ENCODE results near the gene SAXO1.
"Not testable (repeated sequence)": the region's sequence is repeated elsewhere in the genome, so short reads cannot be mapped to it uniquely, and the experiment has no call there.

Gene SAXO1

DNA sequence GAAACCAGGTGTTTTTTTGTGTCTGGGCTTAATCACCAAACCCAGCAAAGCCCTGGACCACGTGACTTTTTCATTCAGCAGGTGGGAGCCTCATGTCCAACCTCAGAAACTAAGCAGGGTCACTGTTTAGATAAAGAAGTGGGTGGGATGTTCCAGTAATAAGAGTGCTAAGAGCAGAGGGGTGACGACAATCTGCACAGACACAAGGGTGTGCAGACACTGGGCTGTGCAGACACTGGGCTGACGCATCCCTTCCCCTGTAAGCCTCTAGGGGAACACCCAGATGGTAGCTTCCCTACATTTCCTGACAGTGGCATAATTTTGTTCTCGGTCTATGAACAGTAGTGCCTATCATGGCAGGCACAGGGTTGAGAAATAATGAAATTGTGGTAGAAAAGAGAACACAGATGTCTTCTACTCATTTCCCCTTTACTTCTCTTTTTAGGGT lies 85.1 kb downstream of the SAXO1 start:
- Histone ChIP-seq H3K27me3 (ENCODE audit: insufficient read depth, low read length) (no peaks in the 10 kb centered on the region), H3K9ac (ENCODE audit: low read depth, low read length) (no peak overlapping the region), H3K4me3 (ENCODE audit: low read length) (no peak overlapping the region), H3K4me1 (ENCODE audit: insufficient read depth, low read length) (peaks cover 3% of the 10 kb centered on the region; the same call in 1 of the 2 replicates), H3K9me3 (ENCODE audit: insufficient read depth, low read depth, low read length) (no peaks in the 10 kb centered on the region), H3K27ac (ENCODE audit: low read length) (no peak overlapping the region), H3K36me3 (ENCODE audit: insufficient read depth, low read depth, low read length) (no peaks in the 10 kb centered on the region)

GRCh38 chr9:18942801-18943200 lies 90.2 kb downstream of the SAXO1 start:
- Histone ChIP-seq H3K27me3 (ENCODE audit: insufficient read depth, low read length) (no peaks in the 10 kb centered on the region), H3K4me1 (ENCODE audit: insufficient read depth, low read length) (peaks cover 3% of the 10 kb centered on the region; the same call in 1 of the 2 replicates), H3K9ac (ENCODE audit: low read depth, low read length) (no peak overlapping the region), H3K36me3 (ENCODE audit: insufficient read depth, low read depth, low read length) (no peaks in the 10 kb centered on the region), H3K4me3 (ENCODE audit: low read length) (no peak overlapping the region), H3K9me3 (ENCODE audit: insufficient read depth, low read depth, low read length) (no peaks in the 10 kb centered on the region), H3K27ac (ENCODE audit: low read length) (no peak overlapping the region)

DNA sequence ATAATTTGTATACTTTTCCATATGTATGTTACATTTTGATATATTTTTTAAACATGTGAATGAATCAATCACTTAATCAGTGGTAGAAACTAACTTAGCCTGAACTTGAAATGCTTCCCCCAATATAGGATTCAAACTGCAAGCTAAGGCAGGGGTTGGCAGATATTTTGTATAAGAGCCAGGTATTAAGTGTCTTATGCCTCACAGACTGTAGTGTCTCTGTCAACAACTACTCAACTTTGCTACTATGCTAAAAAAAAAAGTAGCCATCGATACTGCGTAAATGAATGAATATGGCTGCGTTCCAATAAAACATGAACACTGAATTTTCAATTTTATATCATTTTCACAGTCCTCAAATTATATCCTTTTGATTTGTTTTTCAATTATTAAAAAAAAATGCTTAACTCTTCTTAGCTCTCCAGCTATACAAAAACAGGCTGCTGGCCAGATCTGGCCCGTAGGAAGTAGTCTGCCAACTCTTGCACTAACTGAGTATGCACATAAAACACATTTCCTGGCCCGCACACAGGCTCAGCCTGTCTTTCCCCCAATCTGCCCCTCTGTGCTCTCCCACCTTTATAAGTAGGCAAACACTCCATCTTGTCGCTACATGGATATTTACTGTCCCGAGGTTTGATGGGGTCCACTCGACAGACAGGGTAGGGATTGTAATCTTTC lies 91.8 kb downstream of the SAXO1 start:
- Histone ChIP-seq H3K9ac (ENCODE audit: low read depth, low read length) (no peak overlapping the region), H3K4me1 (ENCODE audit: insufficient read depth, low read length) (peaks cover 3% of the 10 kb centered on the region; the same call in 1 of the 2 replicates), H3K36me3 (ENCODE audit: insufficient read depth, low read depth, low read length) (no peaks in the 10 kb centered on the region), H3K27ac (ENCODE audit: low read length) (no peak overlapping the region), H3K27me3 (ENCODE audit: insufficient read depth, low read length) (no peaks in the 10 kb centered on the region), H3K9me3 (ENCODE audit: insufficient read depth, low read depth, low read length) (no peaks in the 10 kb centered on the region), H3K4me3 (ENCODE audit: low read length) (no peak overlapping the region)

- Histone ChIP-seq H3K4me3 (ENCODE audit: low read length) (no peak overlapping the region), H3K27ac (ENCODE audit: low read length) (no peak overlapping the region), H3K9me3 (ENCODE audit: insufficient read depth, low read depth, low read length) (no peaks in the 10 kb centered on the region), H3K27me3 (ENCODE audit: insufficient read depth, low read length) (no peaks in the 10 kb centered on the region), H3K4me1 (ENCODE audit: insufficient read depth, low read length) (0 out of 2 replicates have a peak, but pooled peaks cover 3% of the 10 kb centered on the region), H3K36me3 (ENCODE audit: insufficient read depth, low read depth, low read length) (no peaks in the 10 kb centered on the region), H3K9ac (ENCODE audit: low read depth, low read length) (no peak overlapping the region)
These were observed 93.1 kb downstream of the SAXO1 start for GRCh38 chr9:18939943-18940342.

DNA sequence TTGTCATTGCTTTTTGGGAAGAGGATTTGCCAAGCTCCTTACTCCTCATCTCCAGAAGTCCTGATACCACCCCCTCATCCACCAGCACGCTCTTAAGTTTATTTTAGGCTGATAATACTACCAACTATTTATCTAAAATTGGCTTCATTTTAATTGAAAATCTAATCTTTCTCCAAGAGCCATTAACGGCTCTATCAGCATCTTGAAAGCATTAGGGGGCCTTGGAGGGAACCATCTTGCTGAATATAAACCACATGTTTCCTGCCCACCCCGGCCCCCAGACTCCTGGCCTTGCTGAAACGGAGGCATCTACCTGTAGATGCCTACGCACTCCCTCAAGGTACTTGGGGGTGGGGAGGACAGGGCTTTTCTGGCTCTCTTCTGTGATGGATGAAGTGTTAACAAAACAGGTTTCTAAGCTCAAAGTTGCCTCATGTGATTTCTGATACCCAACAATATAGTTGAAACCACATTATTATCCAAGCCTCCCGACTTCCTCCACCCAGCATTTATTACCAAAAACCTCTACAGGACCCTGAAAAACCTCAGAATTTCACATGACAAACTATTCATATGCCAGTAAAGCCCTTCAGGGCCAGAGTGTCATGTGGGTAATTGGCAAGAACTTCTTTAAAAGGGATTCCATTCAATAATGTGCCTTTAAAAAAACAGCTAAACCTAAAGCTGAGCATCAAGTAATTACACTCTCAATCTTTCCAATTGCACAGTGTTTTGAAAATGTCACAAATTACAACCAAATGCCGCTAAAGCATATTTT lies 96.7 kb downstream of the SAXO1 start:
- Histone ChIP-seq H3K9me3 (ENCODE audit: insufficient read depth, low read depth, low read length) (no peaks in the 10 kb centered on the region), H3K4me1 (ENCODE audit: insufficient read depth, low read length) (no peaks in the 10 kb centered on the region), H3K27me3 (ENCODE audit: insufficient read depth, low read length) (no peaks in the 10 kb centered on the region), H3K27ac (ENCODE audit: low read length) (no peak overlapping the region), H3K36me3 (ENCODE audit: insufficient read depth, low read depth, low read length) (no peaks in the 10 kb centered on the region), H3K9ac (ENCODE audit: low read depth, low read length) (no peak overlapping the region), H3K4me3 (ENCODE audit: low read length) (no peak overlapping the region)

GRCh38 chr9:18935541-18935940 lies 97.5 kb downstream of the SAXO1 start:
- H3K27ac ChIP-seq (ENCODE audit: low read length), result no peak overlapping the region
- H3K4me1 ChIP-seq (ENCODE audit: insufficient read depth, low read length), result no peaks in the 10 kb centered on the region
- no peak overlapping the region for H3K9ac ChIP-seq (ENCODE audit: low read depth, low read length)
- H3K27me3 ChIP-seq (ENCODE audit: insufficient read depth, low read length), result no peaks in the 10 kb centered on the region
- H3K9me3 ChIP-seq (ENCODE audit: insufficient read depth, low read depth, low read length), result no peaks in the 10 kb centered on the region
- no peaks in the 10 kb centered on the region for H3K36me3 ChIP-seq (ENCODE audit: insufficient read depth, low read depth, low read length)
- no peak overlapping the region for H3K4me3 ChIP-seq (ENCODE audit: low read length)

GRCh38 chr9:18930611-18931010 lies 102.4 kb downstream of the SAXO1 start:
- not testable (repeated sequence) for H3K4me1 ChIP-seq (ENCODE audit: insufficient read depth, low read length); H3K27me3 ChIP-seq (ENCODE audit: insufficient read depth, low read length); H3K27ac ChIP-seq (ENCODE audit: low read length); H3K9ac ChIP-seq (ENCODE audit: low read depth, low read length); H3K36me3 ChIP-seq (ENCODE audit: insufficient read depth, low read depth, low read length); H3K9me3 ChIP-seq (ENCODE audit: insufficient read depth, low read depth, low read length); H3K4me3 ChIP-seq (ENCODE audit: low read length)

DNA sequence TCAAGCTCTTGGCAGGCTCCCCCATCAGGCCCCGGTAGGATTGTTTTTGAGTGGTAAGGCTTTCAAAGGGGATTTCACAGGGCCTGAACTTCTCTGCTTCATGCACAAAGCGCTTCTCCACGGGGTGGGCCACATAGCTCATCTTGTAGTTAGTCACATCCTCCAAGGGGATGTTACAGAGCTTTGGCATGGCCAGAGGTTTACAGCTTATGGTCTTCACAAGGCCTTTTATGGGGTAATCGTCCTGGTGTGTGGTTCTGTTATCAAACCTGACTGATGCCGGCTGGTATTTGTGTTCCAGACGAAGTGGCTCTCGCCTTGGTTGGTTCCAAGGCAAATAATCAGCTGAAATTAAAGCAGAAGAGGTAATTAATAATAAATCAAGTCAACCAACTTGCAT lies 104.3 kb downstream of the SAXO1 start:
- no peaks in the 10 kb centered on the region for H3K9me3 ChIP-seq (ENCODE audit: insufficient read depth, low read depth, low read length)
- H3K27me3 ChIP-seq (ENCODE audit: insufficient read depth, low read length), result no peaks in the 10 kb centered on the region
- H3K4me3 ChIP-seq (ENCODE audit: low read length), result no peak overlapping the region
- H3K36me3 ChIP-seq (ENCODE audit: insufficient read depth, low read depth, low read length), result no peaks in the 10 kb centered on the region
- no peak overlapping the region for H3K9ac ChIP-seq (ENCODE audit: low read depth, low read length)
- H3K4me1 ChIP-seq (ENCODE audit: insufficient read depth, low read length), result no peaks in the 10 kb centered on the region
- H3K27ac ChIP-seq (ENCODE audit: low read length), result no peak overlapping the region

GRCh38 chr9:18926513-18926912 lies 106.5 kb downstream of the SAXO1 start:
- H3K4me3 ChIP-seq (ENCODE audit: low read length), result no peak overlapping the region
- H3K4me1 ChIP-seq (ENCODE audit: insufficient read depth, low read length), result no peaks in the 10 kb centered on the region

GRCh38 chr9:18925880-18926279 lies 107.1 kb downstream of the SAXO1 start:
- H3K4me3 ChIP-seq (ENCODE audit: low read length), result no peak overlapping the region

More at GRCh38 chr9:18926513-18926912, 106.5 kb downstream of the SAXO1 start:
- Histone ChIP-seq H3K9me3 (ENCODE audit: insufficient read depth, low read depth, low read length) (no peaks in the 10 kb centered on the region), H3K9ac (ENCODE audit: low read depth, low read length) (no peak overlapping the region), H3K27ac (ENCODE audit: low read length) (no peak overlapping the region), H3K27me3 (ENCODE audit: insufficient read depth, low read length) (no peaks in the 10 kb centered on the region), H3K36me3 (ENCODE audit: insufficient read depth, low read depth, low read length) (no peaks in the 10 kb centered on the region)

GRCh38 chr9:18923671-18924430 lies 109.2 kb downstream of the SAXO1 start:
- no peaks in the 10 kb centered on the region for H3K36me3 ChIP-seq (ENCODE audit: insufficient read depth, low read depth, low read length)
- no peak overlapping the region for H3K27ac ChIP-seq (ENCODE audit: low read length)
- H3K4me1 ChIP-seq (ENCODE audit: insufficient read depth, low read length), result no peaks in the 10 kb centered on the region
- no peaks in the 10 kb centered on the region for H3K9me3 ChIP-seq (ENCODE audit: insufficient read depth, low read depth, low read length)
- no peak overlapping the region for H3K9ac ChIP-seq (ENCODE audit: low read depth, low read length)
- H3K4me3 ChIP-seq (ENCODE audit: low read length), result no peak overlapping the region
- no peaks in the 10 kb centered on the region for H3K27me3 ChIP-seq (ENCODE audit: insufficient read depth, low read length)

More at GRCh38 chr9:18925880-18926279, 107.1 kb downstream of the SAXO1 start:
- Histone ChIP-seq H3K9me3 (ENCODE audit: insufficient read depth, low read depth, low read length) (no peaks in the 10 kb centered on the region), H3K36me3 (ENCODE audit: insufficient read depth, low read depth, low read length) (no peaks in the 10 kb centered on the region), H3K27ac (ENCODE audit: low read length) (no peak overlapping the region), H3K9ac (ENCODE audit: low read depth, low read length) (no peak overlapping the region), H3K4me1 (ENCODE audit: insufficient read depth, low read length) (no peaks in the 10 kb centered on the region), H3K27me3 (ENCODE audit: insufficient read depth, low read length) (no peaks in the 10 kb centered on the region)
